AML-193 (cell line): ENCODE measurements around the gene SHMT2.
A peak's percentile ranks its signal among the peaks of the same experiment; 100 is the strongest.

Experiments
- DNase-seq, 2 experiments: peaks; one replicate each; lab custom pipeline; 2025; lab: John Stamatoyannopoulos, UW

SHMT2 gene

GRCh38 chr12:57240066-57240921, 10.8 kb downstream of the SHMT2 start:
- DNase-seq, result peak in 1 of 2 experiments; percentile 12

DNA sequence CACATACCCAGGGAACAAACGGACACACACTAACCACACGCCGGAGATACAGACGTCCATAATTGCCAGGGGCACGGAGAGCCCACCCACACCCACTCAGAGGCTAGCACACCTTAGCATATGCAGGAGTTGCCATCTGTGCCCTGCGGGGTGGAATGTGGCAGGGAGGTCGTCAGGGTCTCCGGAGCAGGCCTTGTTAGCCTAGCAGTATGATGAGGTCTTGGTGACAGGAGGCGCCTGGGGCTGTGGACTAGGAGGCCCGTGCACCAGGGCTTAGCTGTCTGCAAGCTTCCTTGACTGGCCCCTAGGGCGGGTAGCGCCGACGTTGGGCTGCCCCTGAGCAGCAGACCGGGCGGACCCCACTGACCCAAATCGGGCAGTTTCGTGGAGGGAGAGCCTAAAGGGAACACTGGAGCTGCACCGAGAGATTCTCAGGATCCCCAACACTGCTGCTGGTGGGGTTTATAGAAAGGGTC, 11.5 kb downstream of the SHMT2 start:
- no peak for DNase-seq

- no peak for DNase-seq
Measured at GRCh38 chr12:57241402-57242310, 12.1 kb downstream of the SHMT2 start.

GRCh38 chr12:57242329-57242690, 12.8 kb downstream of the SHMT2 start:
- no peak for DNase-seq

DNA sequence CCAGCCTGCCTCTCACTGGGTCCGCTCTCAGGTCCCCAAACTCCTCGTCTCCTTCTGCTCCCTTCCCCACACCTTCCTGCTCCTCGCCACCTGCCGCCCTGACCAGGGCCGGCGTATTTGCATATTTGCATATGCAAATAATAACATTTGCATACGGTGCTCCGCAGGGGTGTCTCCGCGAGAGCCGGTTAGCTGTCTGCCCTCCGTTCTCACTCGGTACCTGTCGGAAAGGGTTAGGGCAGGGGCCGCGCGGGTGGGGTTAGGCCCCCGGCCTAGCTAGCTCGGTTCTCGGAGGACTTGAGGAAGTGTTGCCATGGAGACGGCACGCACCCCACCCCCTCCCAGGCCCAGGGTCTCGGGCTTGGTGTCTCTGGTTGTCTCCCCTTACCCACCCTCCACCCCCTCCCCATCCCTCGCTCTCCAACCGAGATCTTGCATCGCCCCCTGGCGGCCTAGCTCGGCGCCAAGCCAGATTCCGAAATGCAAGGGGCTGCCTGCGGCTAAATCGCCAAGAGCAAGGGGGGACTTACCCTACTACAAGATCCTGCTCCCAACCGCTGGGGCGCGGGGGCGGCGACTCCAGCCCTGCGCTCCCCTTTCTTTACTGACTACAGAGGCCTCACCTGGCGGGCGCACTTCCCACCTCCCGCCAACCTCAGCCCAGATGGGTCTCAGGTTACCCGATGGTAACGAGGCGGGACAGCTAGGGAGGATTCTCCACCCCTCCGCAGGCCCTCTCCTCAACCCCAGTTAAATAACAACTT, 13.4 kb downstream of the SHMT2 start:
- peak; percentile 20 to 27 for DNase-seq

- DNase-seq, result peak; percentile 58 to 71
Measured at GRCh38 chr12:57243521-57244311, 14.2 kb downstream of the SHMT2 start.

GRCh38 chr12:57244312-57244696, 14.8 kb downstream of the SHMT2 start:
- no peak for DNase-seq

GRCh38 chr12:57247041-57247440, 17.5 kb downstream of the SHMT2 start:
- DNase-seq, result no peak

DNA sequence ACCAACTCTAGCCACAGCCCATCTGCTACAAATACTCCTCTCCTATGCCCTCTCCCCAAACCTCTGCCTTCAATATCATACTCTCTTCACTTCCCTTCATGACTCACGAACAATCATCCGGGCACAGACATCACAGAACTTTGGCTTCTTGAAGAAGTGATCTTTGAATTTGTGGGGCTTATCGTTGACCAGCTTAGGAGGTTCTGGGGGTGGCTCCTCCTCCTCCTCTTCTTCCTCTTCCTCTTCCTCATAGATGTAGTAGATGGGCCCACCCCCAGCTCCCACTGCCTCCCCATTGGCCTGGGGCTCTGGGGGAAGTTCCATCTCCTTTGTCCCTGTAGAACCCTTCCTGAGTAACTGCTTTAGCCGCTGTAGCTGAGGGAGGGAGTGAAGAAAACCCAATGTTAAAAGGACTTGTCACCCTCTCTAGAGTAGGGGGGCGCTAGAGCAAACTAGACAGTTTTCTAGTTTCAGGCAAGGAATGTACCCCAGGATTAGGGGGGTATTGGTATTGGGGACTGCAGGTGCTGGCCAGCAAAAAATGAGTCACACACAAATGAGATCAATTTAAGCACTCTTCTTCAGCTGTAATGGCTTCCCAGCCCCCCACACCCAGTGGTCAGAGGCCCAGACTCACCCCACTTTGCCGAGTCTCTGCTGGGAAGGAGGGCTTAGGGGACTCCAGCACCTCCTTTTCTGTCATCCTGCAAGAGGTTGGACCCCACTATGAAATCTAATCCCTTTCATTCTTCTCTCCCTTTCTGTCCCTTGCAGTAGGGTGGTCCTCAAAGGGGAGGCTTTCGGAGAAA, 19.6 kb downstream of the SHMT2 start:
- peak; percentile 84 to 85 for DNase-seq

DNA sequence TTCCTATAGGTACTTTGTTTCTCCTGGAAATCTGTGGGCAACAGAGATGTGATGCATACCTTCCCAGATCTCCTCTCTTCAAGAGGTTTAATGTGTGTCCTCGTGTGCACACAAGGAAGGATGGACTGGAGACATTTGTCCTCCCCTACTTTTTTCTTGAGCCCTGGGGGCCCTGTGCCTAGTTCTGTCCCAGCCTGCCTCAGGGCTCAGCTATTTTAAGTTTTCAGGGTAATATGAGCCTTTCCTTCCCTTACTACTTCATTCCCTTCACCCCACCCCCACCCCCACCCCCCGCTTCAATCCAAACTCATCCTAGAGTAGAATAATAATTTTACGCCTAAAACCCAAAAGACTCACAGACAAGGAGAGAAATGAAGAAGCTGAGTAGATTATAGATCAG, 21.0 kb downstream of the SHMT2 start:
- no peak for DNase-seq

- DNase-seq, result no peak
Measured at GRCh38 chr12:57250956-57251355, 21.4 kb downstream of the SHMT2 start, which contains the start of gene STAC3. TSS of gene STAC3 (minus strand) at chr12:57251187. CDS start at chr12:57249636, 1,551 bp downstream.

DNA sequence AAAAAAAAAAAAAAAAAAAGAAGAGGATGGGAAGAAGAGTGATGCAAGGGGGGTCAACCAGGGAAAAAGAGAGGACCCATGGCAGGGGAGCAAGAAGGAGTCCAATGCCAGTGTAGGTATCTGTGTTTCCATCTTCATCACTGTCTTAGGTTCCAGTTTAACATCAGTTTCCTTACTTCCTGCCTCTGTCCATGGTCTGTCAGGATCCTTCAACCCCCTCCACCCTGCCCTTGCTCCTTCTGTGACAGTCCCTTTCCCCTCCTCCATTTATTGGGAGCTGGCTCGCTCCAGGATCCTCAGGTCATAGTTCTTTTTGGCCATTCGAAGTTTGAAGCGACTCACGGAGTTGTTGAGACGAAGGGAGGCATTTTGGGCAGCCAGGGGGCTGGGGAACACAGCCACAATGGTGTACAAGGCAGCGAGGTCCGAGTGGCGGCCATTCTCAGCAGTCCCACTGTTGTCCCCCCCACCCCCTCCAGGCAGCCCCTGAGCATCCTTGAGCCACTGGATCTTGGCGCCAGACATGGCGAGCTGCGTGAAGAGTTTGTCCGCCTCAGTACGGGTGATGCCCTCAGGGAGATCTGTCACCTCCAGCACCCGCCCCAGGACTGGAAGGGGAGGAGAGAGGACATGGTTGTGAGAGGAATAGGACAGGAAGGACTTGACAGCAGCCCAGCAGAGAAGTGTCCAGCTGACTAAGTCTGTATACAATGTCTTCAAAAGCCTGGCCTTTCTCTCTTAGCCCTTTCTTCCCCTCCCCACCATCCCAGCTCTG, 25.2 kb downstream of the SHMT2 start:
- DNase-seq, result no peak

- DNase-seq, result no peak
Measured at GRCh38 chr12:57255916-57256315, 26.4 kb downstream of the SHMT2 start.

GRCh38 chr12:57258977-57259970, 29.8 kb downstream of the SHMT2 start:
- no peak for DNase-seq

GRCh38 chr12:57260366-57260765, 30.9 kb downstream of the SHMT2 start:
- no peak for DNase-seq

- no peak for DNase-seq
Measured at GRCh38 chr12:57261428-57261865, 31.9 kb downstream of the SHMT2 start.

- DNase-seq, result no peak
Measured at GRCh38 chr12:57262126-57262822, 32.8 kb downstream of the SHMT2 start.

- DNase-seq, result no peak
Measured at GRCh38 chr12:57263096-57263495, 33.6 kb downstream of the SHMT2 start.
